Natural killer cell (primary cell): Measurements from ENCODE around the gene CDK1. TPM values are rescaled to one million over a fixed set of nuclear protein-coding genes. Genes with fewer than 3 reads are reported as not detected.

Source experiments
- ATAC-seq, 3 donors: fragments of 150-1000 bp in 2 of 3; fragments of 200-7000 bp in 1 of 3; cut with Tn5 transposase; 1 replicate in 1 of 3; 2 replicates in 2 of 3; pipeline ENCODE4 v1.10.0; 2021; ENCODE audit warnings: mild to moderate bottlenecking in 2 of 3, moderate library complexity in 2 of 3
- DNase-seq, 2 donors: peaks; one replicate each; pipeline versions ENCODE4 v3.0.0 to v3.0.0-alpha.2; 2013 to 2021; ENCODE audit warnings: mixed read lengths in 1 of 2
- H3K27ac ChIP-seq: one replicate; pipeline ENCODE4 v1.5.1; 2013; ENCODE audit warnings: mild to moderate bottlenecking, low read length
- H3K27me3 ChIP-seq: one replicate; pipeline ENCODE4 v1.6.1; 2013; ENCODE audit warnings: low read length; ENCODE audit not compliant: control insufficient read depth, insufficient read depth
- H3K36me3 ChIP-seq: one replicate; pipeline ENCODE4 v1.6.1; 2013; ENCODE audit warnings: low read length; ENCODE audit not compliant: control insufficient read depth, insufficient read depth
- H3K4me1 ChIP-seq: one replicate; pipeline ENCODE4 v1.6.1; 2013; ENCODE audit warnings: low read length; ENCODE audit not compliant: control insufficient read depth, insufficient read depth
- H3K4me3 ChIP-seq: one replicate; pipeline ENCODE4 v1.5.1; 2013; ENCODE audit warnings: low read length
- H3K9me3 ChIP-seq: one replicate; pipeline ENCODE4 v1.6.1; 2013; ENCODE audit warnings: low read length; ENCODE audit not compliant: control insufficient read depth, insufficient read depth
- H3K27ac Mint-ChIP-seq, 2 donors: one replicate each; pipeline ENCODE4 v1.8.0; 2022; ENCODE audit warnings: mild to moderate bottlenecking in 2 of 2, mixed read lengths in 2 of 2, moderate library complexity in 1 of 2
- H3K27me3 Mint-ChIP-seq, 2 donors: one replicate each; pipeline ENCODE4 v1.8.0; 2022; ENCODE audit warnings: low read depth in 2 of 2, mixed read lengths in 2 of 2
- H3K36me3 Mint-ChIP-seq: one replicate; pipeline ENCODE4 v1.8.0; 2022; ENCODE audit warnings: mixed read lengths
- H3K4me1 Mint-ChIP-seq, 2 donors: one replicate each; pipeline ENCODE4 v1.8.0; 2022; ENCODE audit warnings: mixed read lengths in 2 of 2
- H3K4me3 Mint-ChIP-seq: one replicate; pipeline ENCODE4 v1.8.0; 2022; ENCODE audit warnings: mild to moderate bottlenecking, moderate library complexity, mixed read lengths
- H3K9me3 Mint-ChIP-seq, 2 donors: one replicate each; pipeline ENCODE4 v1.8.0; 2022; ENCODE audit warnings: mixed read lengths in 2 of 2
- WGBS: methylation state at CpG from one replicate; pipeline ENCODE4 v1.1.7; 2013; ENCODE audit warnings: missing lambda C conversion rate; ENCODE audit not compliant: insufficient coverage; 5-methylcytosine and 5-hydroxymethylcytosine counted together
- intact Hi-C: fragments of 100-400 bp; cut with micrococcal nuclease; formaldehyde crosslinking; loops from one replicate; pipeline ENCODE4 v1.14.2; 2022
- total RNA-seq, 4 donors: library from RNA; stranded (reverse); fragments of 120-200 nt in 1 of 4; gene quantifications; one replicate each; pipeline versions ENCODE4 v1.2.3 to v1.2.4, GENCODE V29; 2013 to 2022
- TF ChIP-seq, protein P1 (sequence below): fragments of 200-600 bp; IDR thresholded peaks from one replicate; pipeline ENCODE4 v1.8.0; 2022; ENCODE audit warnings: antibody characterized with exemption

The CDK1 gene
- total RNA-seq, 3 donors from 2014 or later (not counting 1 experiment from before 2014, with no cell fraction given), result 1.1 to 2.4 (median 1.9) TPM

DNA sequence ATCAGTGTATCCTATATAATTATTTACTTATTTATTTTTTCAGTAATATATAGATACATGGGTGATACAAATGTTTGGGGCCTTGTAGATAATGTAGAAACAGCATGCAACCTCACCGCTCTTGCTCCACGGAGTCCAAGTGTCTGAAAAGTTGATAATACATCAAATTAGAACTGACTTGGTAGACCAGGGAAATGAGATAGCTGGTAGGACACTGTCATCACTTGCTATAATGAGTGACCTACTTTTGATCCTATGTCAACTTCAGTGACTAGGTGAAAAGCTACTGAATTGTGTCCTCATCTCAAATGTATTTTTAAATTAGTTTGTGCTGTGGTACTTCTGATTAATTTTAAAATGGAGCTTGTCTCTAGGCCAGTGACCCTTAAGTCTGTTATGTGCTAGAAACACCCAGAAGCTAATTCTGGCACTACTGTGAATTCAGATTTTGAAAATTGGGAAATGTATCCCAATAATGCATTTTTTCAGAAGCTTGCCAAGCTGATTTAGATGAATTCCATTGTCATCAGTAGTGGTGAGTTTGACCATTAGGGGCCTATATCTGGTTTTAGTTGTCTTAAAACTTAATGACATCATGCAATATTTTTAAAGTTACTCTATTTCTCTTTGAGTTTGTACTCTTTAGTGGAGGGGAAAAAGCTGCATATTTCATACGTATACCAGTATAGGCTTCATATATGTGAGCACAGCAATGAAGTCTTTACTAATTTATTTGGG, 17.4 kb downstream of the CDK1 start:
- H3K27ac Mint-ChIP-seq, result no peak overlapping the region
- H3K27me3 ChIP-seq, result no peaks in the 10 kb centered on the region
- peaks cover 0 to 5% of the 10 kb centered on the region in 2 donors for H3K4me1 Mint-ChIP-seq
- ATAC-seq (no peak), DNase-seq (no peak)
- H3K27me3 Mint-ChIP-seq, result no peaks in the 10 kb centered on the region
- H3K27ac ChIP-seq, result no peak overlapping the region
- TF ChIP-seq, protein P1, sequence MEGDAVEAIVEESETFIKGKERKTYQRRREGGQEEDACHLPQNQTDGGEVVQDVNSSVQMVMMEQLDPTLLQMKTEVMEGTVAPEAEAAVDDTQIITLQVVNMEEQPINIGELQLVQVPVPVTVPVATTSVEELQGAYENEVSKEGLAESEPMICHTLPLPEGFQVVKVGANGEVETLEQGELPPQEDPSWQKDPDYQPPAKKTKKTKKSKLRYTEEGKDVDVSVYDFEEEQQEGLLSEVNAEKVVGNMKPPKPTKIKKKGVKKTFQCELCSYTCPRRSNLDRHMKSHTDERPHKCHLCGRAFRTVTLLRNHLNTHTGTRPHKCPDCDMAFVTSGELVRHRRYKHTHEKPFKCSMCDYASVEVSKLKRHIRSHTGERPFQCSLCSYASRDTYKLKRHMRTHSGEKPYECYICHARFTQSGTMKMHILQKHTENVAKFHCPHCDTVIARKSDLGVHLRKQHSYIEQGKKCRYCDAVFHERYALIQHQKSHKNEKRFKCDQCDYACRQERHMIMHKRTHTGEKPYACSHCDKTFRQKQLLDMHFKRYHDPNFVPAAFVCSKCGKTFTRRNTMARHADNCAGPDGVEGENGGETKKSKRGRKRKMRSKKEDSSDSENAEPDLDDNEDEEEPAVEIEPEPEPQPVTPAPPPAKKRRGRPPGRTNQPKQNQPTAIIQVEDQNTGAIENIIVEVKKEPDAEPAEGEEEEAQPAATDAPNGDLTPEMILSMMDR, result no peak
- H3K4me3 ChIP-seq, result no peak overlapping the region
- intact Hi-C loops, result no loop called here
- no peaks in the 10 kb centered on the region for H3K36me3 Mint-ChIP-seq
- no peak overlapping the region for H3K4me3 Mint-ChIP-seq
- H3K36me3 ChIP-seq, result no peaks in the 10 kb centered on the region
- no peaks in the 10 kb centered on the region for H3K9me3 ChIP-seq
- H3K4me1 ChIP-seq, result no peaks in the 10 kb centered on the region
- 97% methylated on average over 3 of the region's 3 CpGs for WGBS
- no peaks in the 10 kb centered on the region for H3K9me3 Mint-ChIP-seq

DNA sequence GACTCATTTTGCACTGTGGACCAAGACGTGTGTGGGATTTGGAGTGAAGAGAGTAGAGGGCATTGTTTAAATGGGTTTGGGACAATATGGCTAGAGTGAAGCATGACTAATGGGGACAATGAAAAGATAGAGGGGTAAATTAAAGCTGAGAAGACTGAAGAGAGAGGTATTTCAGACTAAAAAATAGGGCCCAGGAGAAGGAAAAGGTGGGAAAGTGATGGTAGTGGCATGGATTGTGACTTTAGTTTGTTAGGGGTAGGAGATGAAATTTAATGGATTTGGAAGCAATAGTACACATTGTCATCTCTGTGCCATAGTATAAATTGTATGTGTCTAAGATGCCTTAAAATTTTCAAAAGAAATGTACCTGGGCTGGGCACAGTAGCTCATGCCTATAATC, 18.2 kb downstream of the CDK1 start:
- no peaks in the 10 kb centered on the region for H3K9me3 Mint-ChIP-seq
- Histone ChIP-seq H3K27me3 (no peaks in the 10 kb centered on the region), H3K4me3 (no peak overlapping the region), H3K4me1 (no peaks in the 10 kb centered on the region), H3K9me3 (no peaks in the 10 kb centered on the region), H3K27ac (no peak overlapping the region), H3K36me3 (no peaks in the 10 kb centered on the region)
- TF ChIP-seq, protein P1, result no peak
- H3K4me3 Mint-ChIP-seq, result no peak overlapping the region
- DNase-seq (no peak), ATAC-seq (no peak)
- H3K4me1 Mint-ChIP-seq, result peaks cover 0 to 5% of the 10 kb centered on the region in 2 donors
- no peaks in the 10 kb centered on the region for H3K36me3 Mint-ChIP-seq
- H3K27me3 Mint-ChIP-seq, result no peaks in the 10 kb centered on the region
- intact Hi-C loops, result no loop called here
- WGBS, result 97% methylated on average over 1 of the region's 1 CpG
- H3K27ac Mint-ChIP-seq, result no peak overlapping the region

DNA sequence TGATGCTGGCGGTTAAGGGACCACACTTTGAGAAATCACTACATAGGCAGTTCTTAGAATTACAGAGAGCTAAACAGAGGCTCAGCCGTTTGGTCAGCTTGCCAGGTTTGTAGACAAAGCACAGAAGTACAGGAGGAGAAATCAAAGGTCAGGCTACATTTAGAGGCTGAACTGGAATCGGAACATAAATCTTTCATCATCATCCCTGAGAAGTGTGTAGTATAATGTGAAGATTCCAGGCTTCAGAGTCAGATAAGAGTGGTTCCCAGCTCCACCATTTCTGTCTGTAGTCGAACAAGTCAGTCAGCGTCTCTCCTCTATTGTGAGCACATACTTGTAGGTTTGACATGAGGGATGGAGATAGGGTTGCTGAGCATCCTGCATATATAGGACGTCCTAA, 18.9 kb downstream of the CDK1 start:
- no peak for DNase-seq
- H3K27me3 ChIP-seq, result no peaks in the 10 kb centered on the region
- H3K4me3 Mint-ChIP-seq, result no peak overlapping the region
- intact Hi-C loops, result no loop called here
- H3K4me1 Mint-ChIP-seq, result peaks cover 0 to 5% of the 10 kb centered on the region in 2 donors
- no peaks in the 10 kb centered on the region for H3K36me3 Mint-ChIP-seq
- no peak overlapping the region for H3K27ac ChIP-seq
- H3K36me3 ChIP-seq, result no peaks in the 10 kb centered on the region
- no peak for ATAC-seq
- no peaks in the 10 kb centered on the region for H3K27me3 Mint-ChIP-seq
- no peaks in the 10 kb centered on the region for H3K9me3 Mint-ChIP-seq
- WGBS, result 90% methylated on average over 5 of the region's 6 CpGs
- TF ChIP-seq, protein P1, result no peak
- no peaks in the 10 kb centered on the region for H3K9me3 ChIP-seq
- no peak overlapping the region for H3K4me3 ChIP-seq
- no peak overlapping the region for H3K27ac Mint-ChIP-seq
- no peaks in the 10 kb centered on the region for H3K4me1 ChIP-seq

DNA sequence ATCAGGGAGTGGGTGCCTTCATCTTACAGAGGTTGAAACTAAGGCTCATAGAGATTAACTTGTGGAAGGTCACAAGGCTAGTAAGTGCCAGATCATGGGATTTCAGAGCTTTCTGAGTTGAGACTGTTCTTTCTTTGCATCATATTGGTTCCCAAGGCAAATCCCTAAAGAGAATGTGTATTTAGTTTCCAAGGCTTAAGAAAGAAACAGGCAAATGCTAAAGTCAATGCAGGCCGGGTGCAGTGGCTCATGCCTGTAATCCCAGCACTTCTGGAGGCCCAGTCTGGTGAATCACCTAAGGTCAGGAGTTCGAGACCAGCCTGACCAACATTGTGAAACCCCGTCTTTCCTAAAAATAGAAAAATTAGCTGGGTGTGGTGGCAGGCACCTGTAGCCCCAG, 19.8 kb downstream of the CDK1 start:
- ATAC-seq, result no peak
- no peak overlapping the region for H3K4me3 Mint-ChIP-seq
- no peaks in the 10 kb centered on the region for H3K36me3 ChIP-seq

More for the DNA sequence above, 19.8 kb downstream of the CDK1 start:
- 97% methylated on average over 3 of the region's 3 CpGs for WGBS
- Mint-ChIP-seq H3K27ac (no peak overlapping the region), H3K27me3 (no peaks in the 10 kb centered on the region), H3K9me3 (no peaks in the 10 kb centered on the region), H3K4me1 (peaks cover 0 to 5% of the 10 kb centered on the region in 2 donors), H3K36me3 (no peaks in the 10 kb centered on the region)
- intact Hi-C loops, result no loop called here
- Histone ChIP-seq H3K27ac (no peak overlapping the region), H3K27me3 (no peaks in the 10 kb centered on the region), H3K4me1 (no peaks in the 10 kb centered on the region), H3K9me3 (no peaks in the 10 kb centered on the region), H3K4me3 (no peak overlapping the region)
- TF ChIP-seq, protein P1, result no peak
- DNase-seq, result no peak
